GM21423 (cell line): ENCODE data around the gene COMMD3.

Source experiments
- ATAC-seq: cut with Tn5 transposase; IDR thresholded peaks from one replicate; pipeline ENCODE4 v1.9.1; 2021; ENCODE audit warnings: mild to moderate bottlenecking, moderate library complexity; ENCODE audit not compliant: unreplicated experiment

COMMD3 gene

GRCh38 chr10:22319547-22319979 lies 3.4 kb downstream of the COMMD3 start:
- no peak for ATAC-seq

- ATAC-seq: no peak
These were observed 3.9 kb downstream of the COMMD3 start for GRCh38 chr10:22319980-22320558.

GRCh38 chr10:22320591-22321155 lies 4.5 kb downstream of the COMMD3 start, which contains the start of gene BMI1:
Gene BMI1, plus strand, starts transcription at chr10:22321099. Its CDS starts 5,351 bp downstream, at chr10:22326450.
- peak; percentile 22 for ATAC-seq

- ATAC-seq: peak; percentile 22
These were observed 5.2 kb downstream of the COMMD3 start for GRCh38 chr10:22321156-22321923.

GRCh38 chr10:22321924-22322640 lies 5.9 kb downstream of the COMMD3 start:
- ATAC-seq: no peak

GRCh38 chr10:22322641-22323160 lies 6.5 kb downstream of the COMMD3 start:
- no peak for ATAC-seq

- ATAC-seq: no peak
These were observed 7.5 kb downstream of the COMMD3 start for GRCh38 chr10:22323538-22324305.

GRCh38 chr10:22324413-22324812 lies 8.2 kb downstream of the COMMD3 start:
- ATAC-seq: no peak

- ATAC-seq: no peak
These were observed 8.7 kb downstream of the COMMD3 start for GRCh38 chr10:22324893-22325271.

- peak; percentile 51 for ATAC-seq
These were observed 9.3 kb downstream of the COMMD3 start for GRCh38 chr10:22325272-22326144.

- ATAC-seq: no peak
These were observed 10.0 kb downstream of the COMMD3 start for GRCh38 chr10:22326145-22326702.

GRCh38 chr10:22329150-22329549 lies 13.0 kb downstream of the COMMD3 start:
- no peak for ATAC-seq

GRCh38 chr10:22332116-22332692 lies 16.0 kb downstream of the COMMD3 start:
- ATAC-seq: no peak

GRCh38 chr10:22333167-22333974 lies 17.2 kb downstream of the COMMD3 start:
- no peak for ATAC-seq

GRCh38 chr10:22333975-22334282 lies 17.7 kb downstream of the COMMD3 start:
- no peak for ATAC-seq

GRCh38 chr10:22334414-22335172 lies 18.4 kb downstream of the COMMD3 start:
- ATAC-seq: no peak

GRCh38 chr10:22335173-22335933 lies 19.2 kb downstream of the COMMD3 start:
- ATAC-seq: peak; percentile 51
